Measurements from ENCODE around the gene VRK3. TPM values are rescaled to one million over a fixed set of nuclear protein-coding genes. Genes with fewer than 3 reads are reported as not detected.
A peak's percentile ranks its signal among the peaks of the same experiment; 100 is the strongest.
"Not testable (repeated sequence)": the region's sequence is repeated elsewhere in the genome, so short reads cannot be mapped to it uniquely, and the experiment has no call there.

VRK3 gene
- total RNA-seq, 1 donor: 28.5 TPM

DNA sequence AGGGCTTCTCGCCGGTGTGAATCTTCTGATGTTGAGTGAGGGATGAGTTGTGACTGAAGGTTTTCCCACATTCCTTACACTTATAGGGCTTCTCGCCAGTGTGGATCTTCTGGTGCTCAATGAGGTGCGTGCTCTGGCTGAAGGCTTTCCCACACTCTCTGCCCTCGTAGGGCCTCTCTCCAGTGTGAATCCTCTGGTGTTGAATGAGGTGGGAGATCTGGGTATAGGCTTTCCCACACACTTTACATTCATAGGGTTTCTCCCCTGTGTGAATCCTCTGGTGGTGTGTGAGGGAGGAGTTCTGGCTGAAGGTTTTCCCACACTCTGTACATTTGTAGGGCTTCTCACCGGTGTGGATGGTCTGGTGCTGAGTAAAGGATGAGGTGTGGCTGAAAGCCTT is 33.9 kb upstream of the VRK3 start:
- DNase-seq (ENCODE audit: low read depth): no peak
- TF ChIP-seq, protein P1, sequence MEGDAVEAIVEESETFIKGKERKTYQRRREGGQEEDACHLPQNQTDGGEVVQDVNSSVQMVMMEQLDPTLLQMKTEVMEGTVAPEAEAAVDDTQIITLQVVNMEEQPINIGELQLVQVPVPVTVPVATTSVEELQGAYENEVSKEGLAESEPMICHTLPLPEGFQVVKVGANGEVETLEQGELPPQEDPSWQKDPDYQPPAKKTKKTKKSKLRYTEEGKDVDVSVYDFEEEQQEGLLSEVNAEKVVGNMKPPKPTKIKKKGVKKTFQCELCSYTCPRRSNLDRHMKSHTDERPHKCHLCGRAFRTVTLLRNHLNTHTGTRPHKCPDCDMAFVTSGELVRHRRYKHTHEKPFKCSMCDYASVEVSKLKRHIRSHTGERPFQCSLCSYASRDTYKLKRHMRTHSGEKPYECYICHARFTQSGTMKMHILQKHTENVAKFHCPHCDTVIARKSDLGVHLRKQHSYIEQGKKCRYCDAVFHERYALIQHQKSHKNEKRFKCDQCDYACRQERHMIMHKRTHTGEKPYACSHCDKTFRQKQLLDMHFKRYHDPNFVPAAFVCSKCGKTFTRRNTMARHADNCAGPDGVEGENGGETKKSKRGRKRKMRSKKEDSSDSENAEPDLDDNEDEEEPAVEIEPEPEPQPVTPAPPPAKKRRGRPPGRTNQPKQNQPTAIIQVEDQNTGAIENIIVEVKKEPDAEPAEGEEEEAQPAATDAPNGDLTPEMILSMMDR (IDR thresholded peaks at IDR 0.05; ENCODE audit: insufficient read depth, low read depth, low read length): no peak
- no peak overlapping the region for H3K4me3 ChIP-seq (ENCODE audit: low read depth, low read length)

DNA sequence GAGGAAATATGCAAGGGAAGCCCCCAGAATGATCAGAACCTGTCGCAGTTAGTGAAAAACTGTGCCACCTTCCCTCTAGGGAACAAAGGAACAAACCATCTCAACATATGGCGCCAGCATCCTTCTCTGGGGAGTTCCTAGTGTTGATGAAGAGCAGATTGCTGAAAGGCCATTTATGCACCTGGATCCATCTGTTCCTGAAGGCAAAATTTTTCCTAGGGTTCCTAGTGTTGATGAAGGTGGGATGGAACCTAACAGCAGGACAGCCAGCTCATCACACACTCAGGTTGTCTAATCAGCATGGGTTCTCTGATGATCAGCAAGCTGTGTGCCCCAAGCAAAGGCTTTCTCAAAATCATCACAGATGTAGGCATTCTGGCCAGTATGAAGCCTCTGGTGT is 33.3 kb upstream of the VRK3 start:
- TF ChIP-seq, protein P1 (IDR thresholded peaks at IDR 0.05; ENCODE audit: insufficient read depth, low read depth, low read length): no peak
- H3K4me3 ChIP-seq (ENCODE audit: low read depth, low read length): no peak overlapping the region
- DNase-seq (ENCODE audit: low read depth): no peak

DNA sequence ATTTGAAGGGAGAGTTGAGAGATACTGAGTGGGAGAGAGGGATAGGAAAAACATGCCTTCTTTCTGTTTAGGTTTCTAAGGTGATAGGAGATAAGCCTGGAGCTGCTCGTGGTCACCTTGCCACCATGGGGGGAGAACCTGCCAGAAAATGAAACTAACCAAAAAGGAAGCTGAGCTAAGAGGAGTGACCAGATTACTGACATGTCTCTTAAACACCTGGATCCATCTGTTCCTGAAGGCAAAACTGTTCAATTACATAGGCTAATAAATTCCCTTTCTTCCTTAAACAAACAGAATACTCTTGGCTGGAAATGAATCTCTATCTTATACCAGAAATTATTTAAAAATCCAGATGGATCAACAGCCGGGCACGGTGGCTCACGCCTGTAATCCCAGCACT is 27.9 kb upstream of the VRK3 start:
- H3K4me3 ChIP-seq (ENCODE audit: low read depth, low read length): no peak overlapping the region
- DNase-seq (ENCODE audit: low read depth): no peak
- TF ChIP-seq, protein P1 (IDR thresholded peaks at IDR 0.05; ENCODE audit: insufficient read depth, low read depth, low read length): no peak

GRCh38 chr19:50051964-50052363 is 26.8 kb upstream of the VRK3 start:
- H3K4me3 ChIP-seq (ENCODE audit: low read depth, low read length): no peak overlapping the region
- TF ChIP-seq, protein P1 (IDR thresholded peaks at IDR 0.05; ENCODE audit: insufficient read depth, low read depth, low read length): no peak

DNA sequence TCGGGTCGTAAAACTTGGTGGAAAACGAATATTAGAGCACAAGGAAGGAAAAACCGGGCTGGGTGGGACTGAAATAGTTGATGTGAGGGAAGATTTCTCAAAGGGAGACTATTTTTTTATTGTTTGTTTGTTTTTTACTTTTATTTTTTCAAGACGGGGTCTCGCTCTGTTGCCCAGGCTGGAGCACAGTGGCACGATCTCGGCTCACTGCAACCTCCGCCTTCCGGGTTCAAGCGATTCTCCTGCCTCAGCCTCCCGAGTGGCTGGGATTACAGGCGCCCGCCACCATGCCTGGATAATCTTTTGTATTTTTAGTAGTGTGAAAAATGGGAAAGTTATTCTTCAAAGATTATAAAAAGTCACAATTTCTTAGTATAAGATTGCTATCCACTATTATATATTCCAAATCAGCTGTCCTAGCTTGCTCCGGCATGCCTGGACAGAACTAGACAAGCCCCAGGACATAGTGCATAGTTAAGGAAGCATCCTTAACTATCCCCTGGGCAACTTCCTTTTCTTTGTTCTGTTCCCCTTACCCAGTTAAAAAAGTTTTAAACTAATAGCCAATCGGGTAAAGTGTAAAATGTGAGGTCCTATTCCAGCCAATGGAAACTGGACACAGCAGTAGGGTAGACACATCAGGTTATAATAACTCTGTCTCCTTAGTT is 26.2 kb upstream of the VRK3 start:
- peak overlapping the region; percentile 59 for H3K4me3 ChIP-seq (ENCODE audit: low read depth, low read length)
- DNase-seq (ENCODE audit: low read depth): not testable (repeated sequence)

More at GRCh38 chr19:50051964-50052363, 26.8 kb upstream of the VRK3 start:
- no peak for DNase-seq (ENCODE audit: low read depth)

GRCh38 chr19:50050406-50051227 is 25.4 kb upstream of the VRK3 start:
- TF ChIP-seq, protein P1 (IDR thresholded peaks at IDR 0.05; ENCODE audit: insufficient read depth, low read depth, low read length): no peak
- DNase-seq (ENCODE audit: low read depth): peak; percentile 81

GRCh38 chr19:50047671-50048070 is 22.5 kb upstream of the VRK3 start:
- no peak for DNase-seq (ENCODE audit: low read depth)
- H3K4me3 ChIP-seq (ENCODE audit: low read depth, low read length): no peak overlapping the region
- TF ChIP-seq, protein P1 (IDR thresholded peaks at IDR 0.05; ENCODE audit: insufficient read depth, low read depth, low read length): no peak

More at GRCh38 chr19:50050406-50051227, 25.4 kb upstream of the VRK3 start:
- peak overlapping the region; percentile 59 for H3K4me3 ChIP-seq (ENCODE audit: low read depth, low read length)
